Hepatocyte (in vitro differentiated cells): Measurements from ENCODE around the gene ZNF674. TPM values are rescaled to one million over a fixed set of nuclear protein-coding genes. Genes with fewer than 3 reads are reported as not detected.

Source experiments
- DNase-seq: peaks from one replicate; pipeline ENCODE4 v3.0.0-alpha.2; 2016; ENCODE audit warnings: low spot score
- H2AFZ ChIP-seq: fragments of 200-600 bp; sonication (generic); 2 replicates; pipeline ENCODE4 v1.6.0; 2016; ENCODE audit warnings: antibody characterized with exemption, mild to moderate bottlenecking
- H3K27ac ChIP-seq: fragments of 200-600 bp; sonication (generic); 2 replicates; pipeline ENCODE4 v1.5.1; 2016; ENCODE audit warnings: mild to moderate bottlenecking
- H3K27me3 ChIP-seq: fragments of 200-600 bp; sonication (generic); 2 replicates; pipeline ENCODE4 v1.6.1; 2016
- H3K36me3 ChIP-seq: fragments of 200-600 bp; sonication (generic); replicated peaks from 2 replicates; pipeline ENCODE4 v1.5.1; 2016; ENCODE audit warnings: low read depth; ENCODE audit not compliant: insufficient read depth
- H3K4me1 ChIP-seq: fragments of 200-600 bp; sonication (generic); 2 replicates; pipeline ENCODE4 v1.5.1; 2016; ENCODE audit warnings: mild to moderate bottlenecking, moderate library complexity; ENCODE audit not compliant: insufficient read depth
- H3K4me2 ChIP-seq: fragments of 200-600 bp; sonication (generic); 2 replicates; pipeline ENCODE4 v1.6.0; 2016
- H3K4me3 ChIP-seq: fragments of 200-600 bp; sonication (generic); 2 replicates; pipeline ENCODE4 v1.5.1; 2016; ENCODE audit warnings: mild to moderate bottlenecking
- H3K79me2 ChIP-seq: fragments of 200-600 bp; sonication (generic); 2 replicates; pipeline ENCODE4 v1.6.0; 2017; ENCODE audit warnings: mild to moderate bottlenecking
- H3K9me2 ChIP-seq: fragments of 200-600 bp; sonication (generic); replicated peaks from 2 replicates; pipeline ENCODE4 v1.6.0; 2017; ENCODE audit warnings: mild to moderate bottlenecking; ENCODE audit not compliant: insufficient read depth
- H3K9me3 ChIP-seq: fragments of 200-600 bp; sonication (generic); 2 replicates; pipeline ENCODE4 v1.5.1; 2016; ENCODE audit warnings: low read depth, mild to moderate bottlenecking
- H4K20me1 ChIP-seq: fragments of 200-600 bp; sonication (generic); 2 replicates; pipeline ENCODE4 v1.6.0; 2016; ENCODE audit warnings: mild to moderate bottlenecking; ENCODE audit not compliant: insufficient read depth, poor library complexity, severe bottlenecking
- EZH2 ChIP-seq: fragments of 200-600 bp; sonication (generic); IDR thresholded peaks from 2 replicates; pipeline ENCODE4 v1.6.1; 2016; ENCODE audit warnings: antibody characterized with exemption, mild to moderate bottlenecking, borderline replicate concordance
- EZH2phosphoT487 ChIP-seq: fragments of 200-600 bp; sonication (generic); IDR thresholded peaks from one replicate; pipeline ENCODE4 v1.6.1; 2018; ENCODE audit warnings: antibody characterized with exemption, mild to moderate bottlenecking, low read depth, moderate library complexity; ENCODE audit not compliant: unreplicated experiment, severe bottlenecking
- WGBS: methylation state at CpG from one replicate; pipeline ENCODE4 v1.1.6; 2016; ENCODE audit warnings: low lambda C conversion rate; ENCODE audit errors: missing lambda C conversion rate; 5-methylcytosine and 5-hydroxymethylcytosine counted together
- polyA plus RNA-seq: library from polyadenylated mRNA; unstranded; fragments of >200 nt; fragmentation: Nextera tagmentation; extraction: Ambion mirVana; gene quantifications from 2 replicates; pipeline ENCODE4 v1.2.1, GENCODE V29; 2016
- total RNA-seq: library from RNA; depleted of rRNA; stranded (reverse); fragments of >200 nt; gene quantifications from 2 replicates; pipeline ENCODE4 v1.2.3, GENCODE V29; 2014
- TF ChIP-seq, protein P1 (sequence below): fragments of 200-600 bp; sonication (generic); IDR thresholded peaks from 2 replicates; pipeline ENCODE4 v1.5.1; 2016; ENCODE audit warnings: antibody characterized with exemption, mild to moderate bottlenecking; ENCODE audit not compliant: poor library complexity

Gene ZNF674
- total RNA-seq (3.3 and 4.8 TPM in 2 replicates), polyA plus RNA-seq (2.2 and 2.5 TPM in 2 replicates)

DNA sequence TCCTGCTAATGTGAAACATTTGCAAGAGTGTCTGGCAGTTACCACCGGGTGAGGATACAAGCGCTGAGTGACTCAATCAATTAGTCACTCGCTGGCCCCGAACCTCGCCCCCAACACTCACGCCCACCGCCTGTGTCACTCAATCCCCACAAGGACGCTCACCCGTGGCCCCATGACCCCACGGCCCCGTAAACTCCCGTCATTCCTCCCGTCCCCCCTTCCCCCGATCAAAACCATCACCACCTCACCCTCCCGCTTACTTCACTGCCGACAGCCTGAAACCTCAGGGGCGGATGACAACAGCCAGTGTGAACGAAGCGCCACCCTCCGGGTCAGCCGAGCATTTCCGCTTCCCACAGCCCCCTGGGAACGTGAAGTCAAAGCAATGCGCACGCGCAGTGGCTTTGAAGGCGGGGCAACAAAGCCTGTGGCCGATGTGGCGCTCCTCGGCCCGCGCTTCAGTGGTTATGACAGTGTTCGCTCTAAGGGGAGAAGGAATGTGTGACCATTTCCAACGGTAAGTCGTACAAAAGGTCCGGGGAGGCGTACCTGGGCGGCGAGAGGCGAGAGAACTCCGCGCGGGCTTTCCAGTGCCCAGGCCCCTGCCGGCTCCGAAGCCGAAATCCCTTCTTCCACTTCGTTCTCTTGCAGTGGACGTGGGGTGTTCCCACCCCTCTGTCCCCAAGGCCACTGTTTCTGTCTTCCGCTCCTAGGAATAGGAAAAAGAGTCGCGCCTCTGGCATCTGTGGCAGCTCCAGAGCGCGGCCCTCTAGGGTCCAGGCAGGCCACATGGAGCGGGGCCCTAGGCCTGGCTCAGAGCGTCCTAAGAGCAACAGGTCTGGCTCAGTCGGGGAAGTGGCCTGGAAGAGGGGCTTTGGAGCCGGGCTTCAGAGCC, at the start of gene ZNF674:
ZNF674 (minus strand) TSS at position 311 of the 895 bp plus-strand sequence. CDS start 3,334 bp downstream, outside the sequence.
- Histone ChIP-seq H3K27me3 (no peaks in the 10 kb centered on the region), H3K9me3 (no peaks in the 10 kb centered on the region), H2AFZ (peak within 1 kb of the TSS; percentile 77), H3K79me2 (peaks cover 36% of the 10 kb centered on the region), H4K20me1 (no peaks in the 10 kb centered on the region), H3K4me1 (peaks cover 4% of the 10 kb centered on the region), H3K4me3 (peak within 1 kb of the TSS; percentile 57), H3K27ac (peak within 1 kb of the TSS; percentile 94), H3K9me2 (no peaks in the 10 kb centered on the region), H3K4me2 (peak within 1 kb of the TSS; percentile 83), H3K36me3 (no peaks in the 10 kb centered on the region)
- DNase-seq = peak; percentile 94
- 38% methylated on average over 52 of the region's 57 CpGs for WGBS
- TF ChIP-seq EZH2phosphoT487 = no peak
- TF ChIP-seq, protein P1, sequence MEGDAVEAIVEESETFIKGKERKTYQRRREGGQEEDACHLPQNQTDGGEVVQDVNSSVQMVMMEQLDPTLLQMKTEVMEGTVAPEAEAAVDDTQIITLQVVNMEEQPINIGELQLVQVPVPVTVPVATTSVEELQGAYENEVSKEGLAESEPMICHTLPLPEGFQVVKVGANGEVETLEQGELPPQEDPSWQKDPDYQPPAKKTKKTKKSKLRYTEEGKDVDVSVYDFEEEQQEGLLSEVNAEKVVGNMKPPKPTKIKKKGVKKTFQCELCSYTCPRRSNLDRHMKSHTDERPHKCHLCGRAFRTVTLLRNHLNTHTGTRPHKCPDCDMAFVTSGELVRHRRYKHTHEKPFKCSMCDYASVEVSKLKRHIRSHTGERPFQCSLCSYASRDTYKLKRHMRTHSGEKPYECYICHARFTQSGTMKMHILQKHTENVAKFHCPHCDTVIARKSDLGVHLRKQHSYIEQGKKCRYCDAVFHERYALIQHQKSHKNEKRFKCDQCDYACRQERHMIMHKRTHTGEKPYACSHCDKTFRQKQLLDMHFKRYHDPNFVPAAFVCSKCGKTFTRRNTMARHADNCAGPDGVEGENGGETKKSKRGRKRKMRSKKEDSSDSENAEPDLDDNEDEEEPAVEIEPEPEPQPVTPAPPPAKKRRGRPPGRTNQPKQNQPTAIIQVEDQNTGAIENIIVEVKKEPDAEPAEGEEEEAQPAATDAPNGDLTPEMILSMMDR = peak; percentile 35

DNA sequence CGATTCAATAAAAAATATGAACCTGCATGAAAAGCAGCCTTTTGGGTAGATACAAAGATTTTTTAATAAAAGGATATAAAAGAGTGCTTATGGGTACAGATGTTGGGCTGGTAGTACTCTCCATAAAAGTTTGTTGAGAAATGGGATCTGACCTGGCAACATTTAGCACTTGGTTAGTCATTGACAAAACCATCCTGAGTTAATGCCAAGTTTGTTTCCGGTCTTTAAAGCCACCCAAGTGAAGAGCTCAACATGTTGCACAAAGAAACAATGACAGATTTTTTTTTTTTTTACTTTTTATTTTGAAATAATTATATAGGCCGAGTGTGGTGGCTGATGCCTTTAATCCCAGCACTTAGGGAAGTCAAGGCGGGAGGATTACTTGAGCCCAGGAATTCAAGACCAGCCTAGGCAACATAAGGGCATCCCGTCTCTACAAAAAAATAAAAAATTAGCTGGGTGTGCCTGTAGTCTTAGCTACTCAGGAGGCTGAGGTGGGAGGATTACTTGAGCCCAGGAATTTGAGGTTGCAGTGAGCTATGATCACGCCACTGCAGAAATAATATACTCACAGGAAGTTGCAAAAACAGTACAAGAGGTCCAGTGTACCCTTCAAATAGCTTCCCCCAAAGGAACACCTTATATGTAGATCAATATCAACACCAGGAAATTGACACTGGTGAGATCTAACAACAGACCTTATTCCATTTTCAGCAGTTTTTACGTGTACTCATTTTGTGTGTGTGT, 44.9 kb upstream of the ZNF674 start:
- no peak for DNase-seq
- Histone ChIP-seq H4K20me1 (no peaks in the 10 kb centered on the region), H3K4me3 (no peak overlapping the region), H3K9me3 (no peaks in the 10 kb centered on the region), H3K79me2 (no peaks in the 10 kb centered on the region), H3K27me3 (no peaks in the 10 kb centered on the region), H3K4me1 (no peaks in the 10 kb centered on the region), H3K9me2 (no peaks in the 10 kb centered on the region), H3K4me2 (no peak overlapping the region), H2AFZ (no peak overlapping the region), H3K27ac (no peak overlapping the region), H3K36me3 (no peaks in the 10 kb centered on the region)
- whole genome bisulfite sequencing = 75% methylated on average over 7 of the region's 7 CpGs
- TF ChIP-seq, protein P1 = no peak
- no peak for TF ChIP-seq EZH2phosphoT487

DNA sequence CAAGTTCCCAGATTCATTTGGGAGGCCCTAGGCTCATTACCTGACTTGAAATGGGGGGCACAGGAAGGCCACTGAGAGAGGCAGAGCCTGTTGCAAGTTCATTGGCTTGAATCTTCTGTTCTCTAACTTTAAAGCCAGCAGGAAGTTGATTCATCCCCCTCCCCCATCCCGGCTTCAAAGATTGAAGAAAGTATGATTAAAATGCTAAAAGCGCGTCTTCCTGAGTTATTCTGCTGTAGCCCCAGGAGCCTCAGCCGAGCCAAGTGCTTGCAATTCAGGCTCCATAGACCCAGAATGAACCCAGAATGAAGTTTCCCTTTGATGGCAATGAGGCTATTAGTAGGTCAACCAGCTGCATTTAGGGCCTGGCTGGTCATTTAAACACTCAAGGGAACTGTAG, 43.0 kb upstream of the ZNF674 start:
- no peak for DNase-seq
- no peak overlapping the region for H2AFZ ChIP-seq
- no peaks in the 10 kb centered on the region for H3K9me3 ChIP-seq
- no peaks in the 10 kb centered on the region for H3K27me3 ChIP-seq
- no peaks in the 10 kb centered on the region for H4K20me1 ChIP-seq
- H3K4me2 ChIP-seq = no peak overlapping the region
- H3K9me2 ChIP-seq = no peaks in the 10 kb centered on the region
- WGBS = 79% methylated on average over 4 of the region's 4 CpGs
- H3K79me2 ChIP-seq = no peaks in the 10 kb centered on the region
- H3K27ac ChIP-seq = no peak overlapping the region
- H3K36me3 ChIP-seq = no peaks in the 10 kb centered on the region
- no peaks in the 10 kb centered on the region for H3K4me1 ChIP-seq
- TF ChIP-seq EZH2phosphoT487 (no peak), EZH2 (no peak)
- TF ChIP-seq, protein P1 = no peak
- H3K4me3 ChIP-seq = no peak overlapping the region
